SK-N-MC (cell line): ENCODE data around the gene GFOD1.

Experiments
- EZH2 ChIP-seq: fragments of 200-600 bp; sonication (generic); IDR thresholded peaks from one replicate; pipeline ENCODE4 v1.6.1; 2017; ENCODE audit warnings: antibody characterized with exemption
- POLR2AphosphoS5 ChIP-seq: IDR thresholded peaks from 2 replicates; pipeline ENCODE4 v1.6.1; 2012; ENCODE audit warnings: mild to moderate bottlenecking, low read depth, low read length, borderline replicate concordance

DNA sequence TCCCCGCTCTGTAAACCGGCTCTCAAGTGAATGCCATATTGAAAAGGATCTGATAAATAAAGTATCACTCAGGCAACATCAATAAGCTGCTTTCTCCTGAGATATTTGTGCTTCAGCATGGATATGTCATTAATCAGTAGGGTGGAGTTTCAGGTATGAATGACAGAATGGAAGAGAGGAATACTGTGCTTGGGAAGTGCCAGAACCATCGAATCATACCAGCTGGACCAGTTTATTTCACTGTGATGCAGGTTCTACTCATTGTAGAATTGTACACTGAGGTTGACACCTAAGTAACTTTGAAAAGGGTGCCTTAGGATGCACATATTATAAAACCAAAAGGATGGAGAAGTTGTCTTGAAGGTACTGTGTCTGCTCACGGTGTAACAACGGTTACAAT, 141.2 kb downstream of the GFOD1 start:
- TF ChIP-seq EZH2 (no peak), POLR2AphosphoS5 (no peak)
